ENCODE results near the gene NUCB1.
"Not testable (repeated sequence)": the region's sequence is repeated elsewhere in the genome, so short reads cannot be mapped to it uniquely, and the experiment has no call there.

The NUCB1 gene

DNA sequence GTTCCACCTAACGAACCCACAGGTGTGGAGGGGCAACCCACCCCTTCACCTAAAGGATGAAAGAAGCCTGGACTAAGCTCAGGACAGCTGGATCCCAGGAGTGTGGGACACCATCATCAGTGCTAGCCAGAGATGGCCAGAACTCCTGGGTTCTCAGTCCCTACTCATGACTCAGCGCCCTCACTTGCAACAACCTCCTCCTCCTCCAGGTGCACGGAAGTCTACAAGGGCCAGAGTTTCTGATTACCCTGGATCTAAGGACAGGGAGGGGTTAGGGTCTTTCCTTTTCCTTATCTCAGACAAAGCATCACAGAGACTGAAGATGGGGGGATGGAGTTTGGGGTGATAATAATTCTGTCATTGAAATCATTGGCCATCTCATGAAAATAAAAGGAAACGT is 9.6 kb upstream of the NUCB1 start:
- Histone ChIP-seq H3K4me3 (ENCODE audit: extremely low read depth, insufficient read depth, low read length, poor library complexity, severe bottlenecking) (no peak overlapping the region), H3K36me3 (ENCODE audit: control insufficient read depth, insufficient read depth, low read length) (no peaks in the 10 kb centered on the region), H3K27ac (ENCODE audit: low read depth, low read length, severe bottlenecking) (no peak overlapping the region), H3K9me3 (ENCODE audit: control insufficient read depth, low read length) (no peaks in the 10 kb centered on the region), H3K4me1 (ENCODE audit: control insufficient read depth, insufficient read depth, low read length, poor library complexity, severe bottlenecking) (peaks cover 11% of the 10 kb centered on the region)
- 86 to 100% methylated on average over 1 of the region's 4 CpGs for WGBS, 2 experiments (ENCODE audit: insufficient coverage in 2 of 2)

DNA sequence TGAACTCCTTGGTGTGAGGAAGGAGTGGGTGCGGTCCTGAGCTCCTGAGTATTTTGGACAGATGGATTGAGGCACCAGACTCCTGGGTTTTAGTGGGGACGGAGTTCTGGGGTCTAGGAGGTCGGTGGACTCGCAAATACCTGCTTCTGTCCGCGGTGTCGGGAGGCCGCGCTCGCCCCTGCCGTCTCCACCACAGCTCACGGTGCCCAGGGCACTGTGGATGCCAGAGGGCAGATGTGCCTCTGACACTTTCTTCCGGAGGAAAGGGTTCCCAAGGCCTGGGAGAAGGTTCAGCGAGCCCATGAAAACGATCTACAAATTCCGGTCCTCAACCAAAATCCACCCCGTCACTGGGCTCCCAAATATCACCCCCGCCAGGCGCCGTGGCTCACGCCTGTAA is 4.9 kb upstream of the NUCB1 start:
- no peak overlapping the region for H3K27ac ChIP-seq (ENCODE audit: low read depth, low read length, severe bottlenecking)
- H3K4me3 ChIP-seq (ENCODE audit: extremely low read depth, insufficient read depth, low read length, poor library complexity, severe bottlenecking) = no peak overlapping the region
- H3K4me1 ChIP-seq (ENCODE audit: control insufficient read depth, insufficient read depth, low read length, poor library complexity, severe bottlenecking) = peaks cover 11% of the 10 kb centered on the region
- H3K9me3 ChIP-seq (ENCODE audit: control insufficient read depth, low read length) = no peaks in the 10 kb centered on the region
- no peaks in the 10 kb centered on the region for H3K36me3 ChIP-seq (ENCODE audit: control insufficient read depth, insufficient read depth, low read length)
- 90 to 97% methylated on average over 15 to 21 of the region's 21 CpGs for WGBS, 2 experiments (ENCODE audit: insufficient coverage in 2 of 2)

DNA sequence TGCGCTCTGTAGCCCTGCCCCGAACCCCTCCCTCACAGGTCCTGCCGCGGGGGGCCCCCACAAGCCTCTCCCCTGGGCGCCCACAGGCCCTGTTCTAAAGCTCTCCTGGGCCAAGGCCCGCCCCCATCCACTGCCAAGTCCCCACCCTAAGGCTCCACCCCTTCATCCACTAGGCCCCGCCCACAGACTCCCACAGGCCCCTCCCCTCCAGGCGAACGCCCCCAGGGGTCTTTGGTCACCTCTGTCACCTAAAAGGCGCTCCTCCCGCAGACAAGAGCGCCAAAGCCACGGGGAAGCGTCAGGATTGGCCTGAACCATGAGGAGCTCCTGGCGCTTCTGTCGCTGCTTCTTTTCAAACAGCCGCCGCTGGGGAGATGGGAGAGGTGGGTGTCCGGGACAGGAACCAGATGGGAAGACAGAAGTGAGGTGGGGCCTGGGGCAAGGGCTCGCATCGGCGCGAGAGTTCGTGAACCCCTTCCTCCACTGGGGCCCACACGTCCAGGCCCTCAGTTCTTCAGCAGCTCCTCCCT is 3.9 kb upstream of the NUCB1 start:
- Histone ChIP-seq H3K4me3 (ENCODE audit: extremely low read depth, insufficient read depth, low read length, poor library complexity, severe bottlenecking) (no peak overlapping the region), H3K36me3 (ENCODE audit: control insufficient read depth, insufficient read depth, low read length) (no peaks in the 10 kb centered on the region), H3K9me3 (ENCODE audit: control insufficient read depth, low read length) (no peaks in the 10 kb centered on the region), H3K27ac (ENCODE audit: low read depth, low read length, severe bottlenecking) (no peak overlapping the region), H3K4me1 (ENCODE audit: control insufficient read depth, insufficient read depth, low read length, poor library complexity, severe bottlenecking) (peaks cover 17% of the 10 kb centered on the region)
- 83 to 94% methylated on average over 8 to 23 of the region's 25 CpGs for WGBS, 2 experiments (ENCODE audit: insufficient coverage in 2 of 2)

DNA sequence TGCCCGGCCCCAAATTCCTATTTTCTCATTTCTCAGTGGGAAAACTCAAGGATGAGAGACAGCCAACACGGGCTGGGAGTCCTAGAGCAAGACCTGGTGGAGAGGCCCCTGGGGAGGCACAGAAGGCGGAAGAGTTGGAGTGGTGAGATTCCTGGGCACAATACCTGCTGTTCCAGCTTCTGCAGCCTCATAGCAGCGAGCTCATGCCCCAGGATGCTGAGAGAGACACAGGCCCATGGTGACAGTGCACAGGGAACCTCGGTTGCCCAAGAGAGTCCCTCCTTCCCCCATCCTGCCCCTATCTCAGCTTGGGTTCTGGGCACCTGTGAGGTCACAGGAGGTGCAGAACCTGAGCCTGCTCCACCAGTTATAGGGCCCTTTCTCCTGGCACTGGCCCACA is 2.9 kb upstream of the NUCB1 start:
- 72 to 82% methylated on average over 4 to 5 of the region's 5 CpGs for WGBS, 2 experiments (ENCODE audit: insufficient coverage in 2 of 2)
- peaks cover 11% of the 10 kb centered on the region for H3K4me1 ChIP-seq (ENCODE audit: control insufficient read depth, insufficient read depth, low read length, poor library complexity, severe bottlenecking)
- no peak overlapping the region for H3K4me3 ChIP-seq (ENCODE audit: extremely low read depth, insufficient read depth, low read length, poor library complexity, severe bottlenecking)
- H3K9me3 ChIP-seq (ENCODE audit: control insufficient read depth, low read length) = no peaks in the 10 kb centered on the region
- H3K27ac ChIP-seq (ENCODE audit: low read depth, low read length, severe bottlenecking) = no peak overlapping the region
- peaks cover 7% of the 10 kb centered on the region for H3K36me3 ChIP-seq (ENCODE audit: control insufficient read depth, insufficient read depth, low read length)

DNA sequence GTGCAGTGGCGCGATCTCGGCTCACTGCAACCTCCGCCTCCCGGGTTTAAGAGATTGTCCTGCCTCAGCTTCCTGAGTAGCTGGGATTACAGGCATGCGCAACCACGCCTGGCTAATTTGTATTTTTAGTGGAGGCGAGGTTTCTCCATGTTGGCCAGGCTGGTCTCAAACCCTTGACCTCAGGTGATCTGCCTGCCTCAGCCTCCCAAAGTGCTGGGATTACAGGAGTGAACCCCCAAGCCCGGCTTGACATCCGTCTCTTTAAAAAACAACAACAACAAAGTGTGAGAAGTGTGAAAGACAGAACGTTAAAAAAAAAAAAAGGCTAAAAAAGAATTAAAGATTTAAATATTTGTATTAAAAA is 744 bp upstream of the NUCB1 start:
- 97% methylated on average over 8 of the region's 11 CpGs; no CpG with 5 or more reads in 1 of the 2 experiments for WGBS, 2 experiments (ENCODE audit: insufficient coverage in 2 of 2)
- Histone ChIP-seq H3K36me3 (ENCODE audit: control insufficient read depth, insufficient read depth, low read length) (peaks cover 17% of the 10 kb centered on the region), H3K4me3 (ENCODE audit: extremely low read depth, insufficient read depth, low read length, poor library complexity, severe bottlenecking) (peak overlapping the region; percentile 96)
- not testable (repeated sequence) for H3K9me3 ChIP-seq (ENCODE audit: control insufficient read depth, low read length); H3K4me1 ChIP-seq (ENCODE audit: control insufficient read depth, insufficient read depth, low read length, poor library complexity, severe bottlenecking); H3K27ac ChIP-seq (ENCODE audit: low read depth, low read length, severe bottlenecking)

DNA sequence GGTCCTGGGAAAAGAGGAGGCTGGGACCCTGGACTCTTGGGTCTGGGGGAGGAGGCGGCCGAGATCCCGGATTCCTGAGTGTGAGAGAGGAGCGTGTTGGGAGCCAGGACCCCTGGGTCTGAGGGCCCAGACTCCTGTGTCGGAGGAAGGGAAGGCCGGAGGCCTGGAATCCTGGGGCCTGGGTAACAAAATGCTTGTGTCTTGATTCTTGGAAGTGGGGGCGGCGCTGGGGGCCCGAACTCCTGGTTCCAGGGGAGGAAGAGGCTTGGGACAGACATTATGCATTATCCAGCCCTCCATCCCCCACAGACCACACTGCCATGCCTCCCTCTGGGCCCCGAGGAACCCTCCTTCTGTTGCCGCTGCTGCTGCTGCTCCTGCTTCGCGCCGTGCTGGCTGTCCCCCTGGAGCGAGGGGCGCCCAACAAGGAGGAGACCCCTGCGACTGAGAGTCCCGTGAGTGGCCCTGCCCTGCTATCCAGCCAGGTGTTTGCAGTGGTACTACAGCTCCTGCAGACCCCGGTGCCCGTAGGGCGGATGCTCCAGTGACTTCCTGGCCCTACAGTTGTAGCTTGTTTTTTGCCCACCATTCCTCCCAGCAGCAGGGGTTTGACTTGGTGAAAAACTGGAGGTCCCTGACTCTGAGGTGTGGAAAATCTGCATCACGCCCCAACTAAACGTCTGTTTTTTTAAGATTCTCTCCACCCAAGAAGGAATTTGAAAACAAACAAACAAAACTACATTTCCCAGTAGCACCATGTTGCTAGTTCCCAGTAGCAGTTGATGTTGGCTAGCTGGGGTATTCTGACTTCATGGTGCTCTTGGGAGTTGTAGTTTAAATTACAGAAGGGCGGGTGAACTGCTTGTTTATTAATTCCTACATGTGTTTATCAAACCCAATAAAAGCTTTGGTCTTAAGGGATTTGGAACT is 630 bp downstream of the NUCB1 start:
- Histone ChIP-seq H3K4me1 (ENCODE audit: control insufficient read depth, insufficient read depth, low read length, poor library complexity, severe bottlenecking) (peaks cover 5% of the 10 kb centered on the region), H3K36me3 (ENCODE audit: control insufficient read depth, insufficient read depth, low read length) (peaks cover 30% of the 10 kb centered on the region), H3K4me3 (ENCODE audit: extremely low read depth, insufficient read depth, low read length, poor library complexity, severe bottlenecking) (peak overlapping the region; percentile 96), H3K27ac (ENCODE audit: low read depth, low read length, severe bottlenecking) (peak overlapping the region; percentile 87), H3K9me3 (ENCODE audit: control insufficient read depth, low read length) (no peaks in the 10 kb centered on the region)
- WGBS, 2 experiments (ENCODE audit: insufficient coverage in 2 of 2) = 38 to 41% methylated on average over 8 to 21 of the region's 24 CpGs

DNA sequence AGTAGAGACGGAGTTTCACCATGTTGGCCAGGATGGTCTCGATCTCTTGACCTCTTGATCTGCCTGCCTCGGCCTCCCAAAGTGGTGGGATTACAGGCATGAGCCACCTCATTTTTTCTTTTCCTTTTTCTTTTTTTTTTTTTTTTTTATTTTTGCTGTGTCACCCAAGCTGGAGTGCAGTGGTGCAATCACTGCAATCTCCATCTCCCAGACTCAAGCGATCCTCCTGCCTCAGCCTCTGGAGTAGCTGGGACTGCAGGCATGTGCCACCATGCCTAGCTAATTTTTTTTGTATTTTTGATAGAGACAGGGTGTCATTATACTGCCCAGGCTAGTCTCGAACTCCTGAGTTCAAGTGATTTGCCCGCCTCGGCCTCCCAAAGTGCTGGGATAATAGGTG is 2.2 kb downstream of the NUCB1 start:
- H3K4me3 ChIP-seq (ENCODE audit: extremely low read depth, insufficient read depth, low read length, poor library complexity, severe bottlenecking); H3K9me3 ChIP-seq (ENCODE audit: control insufficient read depth, low read length); H3K4me1 ChIP-seq (ENCODE audit: control insufficient read depth, insufficient read depth, low read length, poor library complexity, severe bottlenecking); H3K27ac ChIP-seq (ENCODE audit: low read depth, low read length, severe bottlenecking): not testable (repeated sequence)
- peaks cover 45% of the 10 kb centered on the region for H3K36me3 ChIP-seq (ENCODE audit: control insufficient read depth, insufficient read depth, low read length)
- WGBS, 2 experiments (ENCODE audit: insufficient coverage in 2 of 2) = 96 to 98% methylated on average over 3 to 6 of the region's 7 CpGs

DNA sequence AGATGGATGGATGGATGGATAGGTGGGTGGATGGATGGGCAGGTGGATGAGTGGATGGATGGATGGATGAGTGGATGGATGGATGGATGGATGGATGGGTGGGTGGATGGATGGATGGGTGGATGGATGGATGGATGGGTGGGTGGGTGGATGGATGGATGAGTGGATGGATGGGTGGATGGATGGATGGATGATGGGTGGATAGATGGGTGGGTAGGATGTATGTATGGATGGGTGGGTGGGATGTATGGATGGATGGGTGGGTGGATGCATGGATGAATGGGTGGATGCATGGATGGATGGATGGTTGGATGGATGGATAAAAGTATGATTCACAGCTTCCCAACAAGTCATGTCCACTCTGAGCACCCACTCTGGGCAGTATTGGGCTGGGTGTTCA is 3.7 kb downstream of the NUCB1 start:
- H3K27ac ChIP-seq (ENCODE audit: low read depth, low read length, severe bottlenecking); H3K4me3 ChIP-seq (ENCODE audit: extremely low read depth, insufficient read depth, low read length, poor library complexity, severe bottlenecking); H3K9me3 ChIP-seq (ENCODE audit: control insufficient read depth, low read length); H3K4me1 ChIP-seq (ENCODE audit: control insufficient read depth, insufficient read depth, low read length, poor library complexity, severe bottlenecking): not testable (repeated sequence)
- H3K36me3 ChIP-seq (ENCODE audit: control insufficient read depth, insufficient read depth, low read length) = peaks cover 58% of the 10 kb centered on the region

DNA sequence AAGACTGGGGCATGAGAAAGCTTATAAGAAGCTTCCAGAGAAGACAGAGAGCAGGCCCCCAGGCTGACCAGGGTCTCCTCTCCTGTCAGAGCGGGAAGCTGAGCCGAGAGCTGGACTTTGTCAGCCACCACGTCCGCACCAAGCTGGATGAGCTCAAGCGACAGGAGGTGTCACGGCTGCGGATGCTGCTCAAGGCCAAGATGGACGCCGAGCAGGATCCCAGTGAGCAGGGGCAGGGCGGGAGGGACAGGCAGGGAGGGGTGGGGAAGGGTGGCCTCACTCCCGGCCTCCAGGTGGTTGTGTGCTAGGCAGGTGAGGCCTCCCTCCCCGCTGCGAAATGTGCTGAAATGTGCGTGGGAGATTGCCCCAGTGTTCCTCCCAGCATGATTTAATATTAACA is 5.6 kb downstream of the NUCB1 start:
- peaks cover 76% of the 10 kb centered on the region for H3K36me3 ChIP-seq (ENCODE audit: control insufficient read depth, insufficient read depth, low read length)
- no peak overlapping the region for H3K27ac ChIP-seq (ENCODE audit: low read depth, low read length, severe bottlenecking)
- 94 to 98% methylated on average over 8 to 11 of the region's 14 CpGs for WGBS, 2 experiments (ENCODE audit: insufficient coverage in 2 of 2)
- no peak overlapping the region for H3K4me3 ChIP-seq (ENCODE audit: extremely low read depth, insufficient read depth, low read length, poor library complexity, severe bottlenecking)
- H3K9me3 ChIP-seq (ENCODE audit: control insufficient read depth, low read length) = no peaks in the 10 kb centered on the region
- H3K4me1 ChIP-seq (ENCODE audit: control insufficient read depth, insufficient read depth, low read length, poor library complexity, severe bottlenecking) = peaks cover 3% of the 10 kb centered on the region

DNA sequence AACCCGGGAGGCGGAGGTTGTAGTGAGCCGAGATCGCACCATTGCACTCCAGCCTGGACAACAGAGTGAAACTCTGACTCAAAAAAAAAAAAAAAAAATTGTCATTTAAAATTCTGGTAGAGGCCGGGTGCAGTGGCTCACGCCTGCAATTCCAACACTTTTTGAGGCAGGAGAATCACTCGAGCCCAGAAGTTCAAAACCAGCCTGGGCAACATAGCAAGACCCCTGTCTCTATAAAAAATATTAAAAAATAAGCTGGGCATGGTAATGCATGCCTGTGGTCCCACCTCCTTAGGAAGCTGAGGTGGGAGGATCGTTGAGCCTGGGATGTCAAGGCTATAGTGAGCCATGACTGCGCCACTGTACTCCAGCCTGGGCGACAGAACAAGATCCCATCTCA is 6.2 kb downstream of the NUCB1 start:
- no peaks in the 10 kb centered on the region for H3K9me3 ChIP-seq (ENCODE audit: control insufficient read depth, low read length)
- no peaks in the 10 kb centered on the region for H3K4me1 ChIP-seq (ENCODE audit: control insufficient read depth, insufficient read depth, low read length, poor library complexity, severe bottlenecking)
- H3K36me3 ChIP-seq (ENCODE audit: control insufficient read depth, insufficient read depth, low read length) = peaks cover 81% of the 10 kb centered on the region
- H3K4me3 ChIP-seq (ENCODE audit: extremely low read depth, insufficient read depth, low read length, poor library complexity, severe bottlenecking) = no peak overlapping the region
- WGBS, 2 experiments (ENCODE audit: insufficient coverage in 2 of 2) = 79 to 98% methylated on average over 5 to 7 of the region's 10 CpGs
- H3K27ac ChIP-seq (ENCODE audit: low read depth, low read length, severe bottlenecking) = no peak overlapping the region

DNA sequence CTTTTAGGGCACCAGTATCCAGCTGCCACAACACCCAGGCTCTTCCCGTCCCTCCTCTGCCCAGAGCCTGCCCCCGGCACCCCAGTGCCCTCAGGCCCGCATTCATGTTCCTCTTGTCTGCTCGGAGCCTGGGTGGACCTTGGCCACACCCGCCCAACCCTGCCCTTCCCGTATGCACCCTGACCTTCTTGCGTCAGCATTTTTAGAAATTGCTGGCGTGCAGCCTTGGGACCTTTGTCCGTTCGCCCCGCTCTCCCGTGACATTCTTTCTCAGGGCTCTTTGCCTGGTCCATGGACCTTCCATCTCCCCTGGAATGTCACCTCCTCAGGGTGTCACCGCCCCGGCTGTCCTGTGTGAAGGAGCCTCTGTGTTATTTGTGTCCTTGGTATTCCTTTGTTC is 7.6 kb downstream of the NUCB1 start:
- 94 to 99% methylated on average over 11 to 12 of the region's 14 CpGs for WGBS, 2 experiments (ENCODE audit: insufficient coverage in 2 of 2)
- H3K9me3 ChIP-seq (ENCODE audit: control insufficient read depth, low read length) = no peaks in the 10 kb centered on the region
- no peaks in the 10 kb centered on the region for H3K4me1 ChIP-seq (ENCODE audit: control insufficient read depth, insufficient read depth, low read length, poor library complexity, severe bottlenecking)
- peaks cover 82% of the 10 kb centered on the region for H3K36me3 ChIP-seq (ENCODE audit: control insufficient read depth, insufficient read depth, low read length)
- no peak overlapping the region for H3K4me3 ChIP-seq (ENCODE audit: extremely low read depth, insufficient read depth, low read length, poor library complexity, severe bottlenecking)
- no peak overlapping the region for H3K27ac ChIP-seq (ENCODE audit: low read depth, low read length, severe bottlenecking)
